ENCODE data around the gene SCO2.

Gene SCO2

GRCh38 chr22:50519151-50519550 is 6.2 kb downstream of the SCO2 start:
- no peak for TF ChIP-seq CTCF (conservative IDR thresholded peaks at IDR 0.05)

GRCh38 chr22:50518606-50519005 is 6.8 kb downstream of the SCO2 start:
- no peak for TF ChIP-seq CTCF (conservative IDR thresholded peaks at IDR 0.05)
- H3K27ac ChIP-seq, result no peak overlapping the region

More at GRCh38 chr22:50519151-50519550, 6.2 kb downstream of the SCO2 start:
- no peak overlapping the region for H3K27ac ChIP-seq

GRCh38 chr22:50517495-50518260 is 7.7 kb downstream of the SCO2 start:
- no peak overlapping the region for H3K27ac ChIP-seq
- TF ChIP-seq CTCF (conservative IDR thresholded peaks at IDR 0.05), result no peak

- no peak for TF ChIP-seq CTCF (conservative IDR thresholded peaks at IDR 0.05)
- H3K27ac ChIP-seq, result no peak overlapping the region
These were observed 8.5 kb downstream of the SCO2 start for GRCh38 chr22:50516891-50517290.

- no peak for TF ChIP-seq CTCF (conservative IDR thresholded peaks at IDR 0.05)
- no peak overlapping the region for H3K27ac ChIP-seq
These were observed 9.3 kb downstream of the SCO2 start for GRCh38 chr22:50516068-50516467.

- no peak for TF ChIP-seq CTCF (conservative IDR thresholded peaks at IDR 0.05)
- H3K27ac ChIP-seq, result no peak overlapping the region
These were observed 12.2 kb downstream of the SCO2 start for GRCh38 chr22:50513175-50513574.

GRCh38 chr22:50508897-50509296 is 16.5 kb downstream of the SCO2 start:
- no peak for TF ChIP-seq CTCF (conservative IDR thresholded peaks at IDR 0.05)
- peak overlapping the region; percentile 78 for H3K27ac ChIP-seq
